Midbrain (tissue), 1 donor: Measurements from ENCODE around the gene TUBA8.
A peak's percentile ranks its signal among the peaks of the same experiment; 100 is the strongest.
"Not testable (repeated sequence)": the region's sequence is repeated elsewhere in the genome, so short reads cannot be mapped to it uniquely, and the experiment has no call there.

Source experiments
- DNase-seq: peaks from one replicate; lab custom pipeline; 2025; lab: John Stamatoyannopoulos, UW

Gene TUBA8

DNA sequence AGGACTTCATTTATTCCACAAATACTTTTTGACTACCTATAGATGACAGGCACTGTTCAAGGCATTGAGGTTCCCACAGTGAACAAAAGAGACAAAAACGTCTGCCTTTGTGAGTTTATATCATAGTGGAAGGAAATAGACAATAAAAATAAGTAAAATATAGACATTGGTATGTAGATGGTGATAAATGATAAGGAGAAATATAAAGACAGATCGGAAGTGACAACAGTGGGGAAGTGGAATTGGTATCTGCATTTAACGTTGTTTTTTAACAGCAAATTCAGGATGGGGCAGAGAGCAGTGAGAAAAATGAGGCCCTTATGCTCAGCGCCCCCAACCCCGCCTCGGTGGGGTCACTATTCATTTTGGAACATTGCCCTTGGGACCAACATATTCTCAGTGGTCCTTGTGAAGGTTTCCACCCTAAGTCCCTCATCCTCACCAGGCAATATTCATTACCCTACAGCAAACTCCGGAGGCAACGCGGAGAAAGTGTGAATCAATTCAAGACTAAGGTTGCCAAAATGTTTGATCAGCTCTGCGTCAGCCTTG is 33.4 kb upstream of the TUBA8 start:
- DNase-seq, result no peak

DNA sequence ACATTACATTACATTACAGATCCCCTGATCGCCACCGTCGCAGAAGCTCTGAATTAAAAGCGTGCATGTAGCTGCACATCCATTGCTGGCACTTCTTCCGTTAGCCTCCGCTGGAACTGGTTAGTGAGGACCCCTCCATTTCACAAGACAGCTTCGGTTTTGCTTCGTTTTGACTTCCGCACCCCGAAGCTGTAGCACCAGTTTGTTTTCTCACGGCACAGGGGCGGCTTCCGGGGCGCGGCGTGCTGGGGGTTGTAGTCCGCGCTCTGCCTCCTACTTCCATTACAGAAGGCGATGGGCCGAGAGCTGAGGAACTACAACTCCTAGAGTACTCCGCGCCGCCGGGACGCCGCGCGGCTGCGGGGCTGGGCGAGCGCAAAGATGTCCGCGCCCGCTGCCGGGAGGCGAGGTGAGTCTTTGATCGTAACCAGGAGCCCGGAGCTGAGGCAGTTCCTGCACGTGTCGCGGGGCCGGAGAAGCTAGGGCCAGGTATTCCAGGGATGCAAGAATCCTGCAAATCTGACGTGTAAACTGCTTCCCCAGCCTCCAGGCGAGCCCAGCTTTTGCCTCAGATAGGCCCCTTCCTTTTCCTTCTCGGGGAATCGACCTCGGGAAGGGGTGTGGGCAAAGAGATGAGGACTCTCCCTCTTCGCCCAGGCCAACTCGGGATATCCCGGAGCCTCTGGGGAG is 32.8 kb upstream of the TUBA8 start, which contains the start of gene PEX26:
PEX26 (plus strand) TSS at position 352 of the 690 bp plus-strand sequence. CDS start 387 bp downstream, outside the sequence.
- peak; percentile 96 for DNase-seq

DNA sequence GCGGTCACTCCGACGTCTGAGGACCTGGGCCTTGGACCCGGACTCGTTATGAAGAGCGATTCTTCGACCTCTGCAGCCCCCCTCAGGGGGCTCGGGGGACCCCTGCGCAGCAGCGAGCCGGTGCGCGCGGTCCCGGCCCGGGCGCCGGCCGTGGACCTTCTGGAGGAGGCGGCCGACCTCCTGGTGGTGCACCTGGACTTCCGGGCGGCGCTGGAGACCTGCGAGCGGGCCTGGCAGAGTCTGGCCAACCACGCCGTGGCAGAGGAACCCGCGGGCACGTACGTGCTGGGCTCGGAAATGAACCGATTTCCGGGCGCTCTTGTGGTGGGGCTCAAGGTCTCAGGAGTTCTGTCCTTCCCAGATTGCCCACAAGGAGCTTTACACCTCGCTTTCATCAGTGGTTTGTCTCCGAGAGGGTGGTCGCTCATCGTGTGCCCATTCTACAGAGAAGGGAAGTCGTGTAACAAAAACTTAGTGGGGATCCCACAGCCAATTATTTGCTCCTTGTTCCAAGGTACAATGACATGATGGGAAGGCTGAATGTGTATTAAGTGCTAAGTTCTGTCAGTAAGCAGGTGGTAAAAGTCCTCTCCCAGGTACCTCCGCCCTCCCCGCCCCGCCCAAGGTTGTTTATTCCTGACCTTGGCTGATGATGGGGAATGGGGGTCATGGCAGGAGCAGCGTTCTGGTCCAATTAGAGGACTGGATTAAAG is 32.1 kb upstream of the TUBA8 start:
- no peak for DNase-seq

DNA sequence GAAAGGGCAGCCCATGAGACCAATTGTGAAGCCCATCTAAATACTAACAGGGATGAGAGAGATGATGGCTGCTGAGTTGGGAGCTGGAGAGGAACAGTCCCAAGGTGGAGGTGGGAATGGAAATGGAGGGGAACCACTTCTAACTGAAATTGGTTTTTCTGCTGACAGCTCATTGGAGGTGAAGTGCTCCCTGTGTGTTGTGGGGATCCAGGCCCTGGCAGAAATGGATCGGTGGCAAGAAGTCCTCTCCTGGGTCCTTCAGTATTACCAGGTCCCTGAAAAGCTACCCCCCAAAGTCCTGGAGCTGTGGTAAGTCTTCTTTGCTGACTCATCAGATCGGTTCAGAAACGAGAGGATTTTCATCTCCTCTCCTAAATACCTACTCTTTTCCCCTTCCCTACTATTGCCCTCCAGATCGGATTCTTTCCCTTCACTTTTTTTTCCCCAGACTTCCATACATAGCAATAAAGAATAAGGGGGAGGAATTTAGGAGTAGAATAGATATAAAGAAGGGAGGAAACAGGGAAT is 30.8 kb upstream of the TUBA8 start:
- no peak for DNase-seq

DNA sequence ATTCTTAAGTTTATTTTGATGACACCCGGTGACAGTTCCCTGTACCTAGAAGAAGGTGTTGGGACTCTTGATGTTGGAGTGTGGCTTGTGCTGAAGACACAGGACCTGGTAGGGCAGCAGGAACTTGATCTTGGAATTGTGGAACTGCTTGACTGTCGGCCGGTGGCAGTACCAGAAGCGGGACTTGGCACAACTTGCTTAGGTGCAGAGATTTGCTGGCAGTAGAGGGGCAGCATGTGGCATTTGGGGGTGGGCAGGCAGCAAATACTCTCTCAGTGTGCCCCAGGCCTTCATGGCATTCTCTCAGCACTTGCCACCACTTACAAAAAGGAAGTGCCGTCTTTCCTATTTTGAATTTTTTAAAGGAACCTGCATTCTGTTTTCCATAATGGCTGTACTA is 29.2 kb upstream of the TUBA8 start:
- no peak for DNase-seq

DNA sequence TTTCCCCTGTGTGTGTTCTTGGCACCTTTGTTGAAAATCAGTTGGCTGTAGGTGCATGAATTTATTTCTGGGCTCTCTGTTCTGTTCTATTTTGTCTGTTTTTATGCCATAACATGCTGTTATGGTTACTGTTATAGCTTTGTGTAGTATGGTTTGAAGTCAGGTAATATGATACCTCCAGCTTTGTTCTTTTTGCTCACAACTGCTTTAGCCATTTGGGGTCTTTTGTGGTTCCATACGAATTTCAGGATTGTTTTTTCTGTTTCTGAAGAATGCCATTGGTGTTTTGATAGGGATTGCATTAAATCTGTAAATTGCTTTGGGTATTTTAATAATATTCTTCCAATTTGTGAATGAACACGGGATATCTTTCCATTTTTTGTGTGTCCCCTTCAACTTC is 28.1 kb upstream of the TUBA8 start:
- DNase-seq, result no peak

DNA sequence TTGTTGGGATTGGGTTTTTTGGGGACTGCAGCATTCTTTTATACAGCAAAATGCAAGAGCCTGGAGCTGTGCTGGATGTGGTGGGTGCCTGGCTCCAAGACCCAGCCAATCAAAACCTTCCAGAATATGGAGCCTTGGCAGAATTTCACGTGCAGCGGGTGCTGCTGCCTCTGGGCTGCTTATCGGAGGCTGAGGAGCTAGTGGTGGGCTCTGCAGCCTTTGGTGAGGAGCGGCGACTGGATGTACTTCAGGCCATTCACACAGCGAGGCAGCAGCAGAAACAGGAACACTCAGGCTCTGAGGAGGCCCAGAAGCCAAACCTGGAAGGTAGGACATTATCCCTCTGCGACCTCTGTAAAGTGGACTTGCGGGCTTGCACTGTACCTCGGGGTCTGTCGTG is 27.2 kb upstream of the TUBA8 start:
- DNase-seq, result no peak

DNA sequence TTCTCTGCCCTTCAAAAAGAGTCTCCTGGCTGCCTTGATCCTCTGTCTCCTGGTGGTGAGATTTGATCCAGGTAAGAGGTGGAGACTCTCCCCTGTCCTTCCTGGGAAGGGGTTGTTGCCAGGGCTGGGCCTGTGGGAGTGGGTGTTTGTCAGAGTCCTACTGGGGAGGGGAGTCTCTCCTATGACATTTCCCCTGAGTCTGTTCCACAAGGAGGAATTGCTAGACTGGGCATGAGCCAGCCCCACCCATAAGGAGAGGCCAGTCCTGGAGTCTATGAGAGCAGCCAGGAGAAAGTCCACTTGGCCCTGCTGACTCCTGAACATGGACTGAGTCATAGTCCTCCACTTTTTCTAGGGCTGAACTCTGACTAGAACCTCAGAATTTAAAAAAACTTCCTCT is 25.4 kb upstream of the TUBA8 start:
- DNase-seq, result no peak

DNA sequence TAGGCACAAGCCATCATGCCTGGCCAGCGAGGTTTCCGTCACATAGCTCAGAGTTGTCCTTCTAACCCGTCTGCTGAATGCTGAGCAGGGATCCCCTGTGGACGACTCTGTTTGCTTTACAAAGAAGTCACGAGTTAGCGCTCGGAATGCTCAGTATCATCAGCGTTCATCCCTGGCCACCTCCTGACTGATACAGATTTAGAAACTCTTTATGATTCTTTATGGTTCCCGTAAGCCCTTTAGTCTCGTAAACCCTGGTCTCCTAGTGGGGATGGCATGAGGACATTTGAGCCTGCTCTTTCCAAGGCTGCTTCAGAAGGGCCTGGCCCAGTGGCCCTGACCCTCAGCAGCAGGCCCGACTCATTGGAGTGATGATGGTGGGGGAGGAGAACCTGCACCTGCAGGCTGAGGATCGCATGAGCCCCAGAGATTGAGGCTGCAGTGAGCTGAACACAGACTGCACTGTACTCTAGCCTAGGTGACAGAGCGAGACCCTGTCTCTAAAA is 23.2 kb upstream of the TUBA8 start:
- DNase-seq, result no peak

DNA sequence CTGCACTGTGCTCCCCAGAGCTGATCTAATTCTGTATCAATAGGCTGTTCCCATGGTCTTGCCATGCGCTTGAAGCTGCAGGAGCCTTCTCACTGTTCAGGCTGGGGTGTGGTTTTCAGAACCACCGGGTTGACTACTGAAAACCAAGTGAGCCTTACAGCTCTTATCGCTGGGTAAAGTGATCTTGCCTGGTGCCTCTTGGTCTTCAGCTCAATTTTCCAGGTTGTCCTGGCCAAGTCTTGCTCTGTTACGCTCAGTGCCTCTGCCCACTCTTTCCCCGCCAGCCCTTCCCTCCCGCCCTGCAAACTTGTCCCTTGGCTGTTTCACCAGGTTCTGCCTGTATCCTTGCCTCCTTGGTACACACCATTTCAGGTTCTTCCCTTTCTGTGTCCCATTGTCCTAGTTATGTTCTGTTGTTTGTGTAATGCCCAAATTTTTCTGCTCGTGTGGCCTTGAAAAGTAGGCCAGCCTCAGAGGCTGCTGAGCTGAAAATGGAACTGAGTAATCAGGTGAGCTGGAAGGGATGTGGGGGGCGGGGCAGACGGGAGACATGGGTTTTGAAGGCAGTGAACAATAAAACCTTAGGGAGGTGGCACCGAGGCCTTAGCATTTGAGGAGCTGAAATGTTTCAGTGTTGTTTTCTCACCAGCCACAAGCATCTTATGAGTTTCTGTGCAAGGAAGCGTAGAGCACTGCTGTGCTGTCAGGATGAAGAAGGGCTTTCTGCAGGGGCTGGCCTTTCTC is 21.6 kb upstream of the TUBA8 start:
- DNase-seq, result no peak

DNA sequence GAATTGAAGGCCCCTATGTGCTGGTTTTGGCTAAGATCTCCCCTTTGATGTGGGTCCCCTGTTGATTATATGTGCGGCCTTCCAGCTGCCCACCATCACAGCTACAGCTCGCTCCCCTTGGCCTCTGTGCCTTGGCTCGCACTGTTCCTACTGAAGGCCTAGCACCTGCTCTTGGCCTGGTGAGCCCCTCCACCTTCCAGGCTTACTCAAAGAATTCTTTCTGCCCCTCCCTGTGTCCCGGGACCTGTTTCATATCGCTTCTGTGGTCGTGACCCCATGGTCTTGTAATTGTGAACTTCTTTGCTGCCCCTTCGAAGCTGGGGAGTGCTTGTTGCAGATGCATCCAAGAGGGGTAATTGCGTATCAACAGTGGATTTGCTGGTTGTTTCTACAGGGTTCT is 20.3 kb upstream of the TUBA8 start:
- DNase-seq, result no peak

DNA sequence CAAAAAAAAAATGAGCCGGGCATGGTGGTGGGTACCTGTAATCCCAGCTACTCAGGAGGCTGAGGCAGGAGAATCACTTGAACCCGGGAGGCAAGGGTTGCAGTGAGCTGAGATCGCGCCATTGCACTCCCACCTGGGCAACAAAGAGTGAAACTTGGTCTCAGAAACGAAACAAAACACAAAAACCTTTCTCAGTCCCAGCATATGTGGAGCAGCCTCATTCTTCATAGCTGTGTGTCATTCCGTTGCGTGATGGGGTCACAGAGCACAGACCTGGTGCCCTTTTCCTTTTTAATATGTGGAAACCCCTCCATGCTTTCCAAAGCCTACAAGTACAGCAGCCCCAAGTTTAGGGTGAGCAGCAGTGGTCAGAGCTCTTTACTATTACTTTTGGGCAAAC is 19.1 kb upstream of the TUBA8 start:
- DNase-seq, result no peak

DNA sequence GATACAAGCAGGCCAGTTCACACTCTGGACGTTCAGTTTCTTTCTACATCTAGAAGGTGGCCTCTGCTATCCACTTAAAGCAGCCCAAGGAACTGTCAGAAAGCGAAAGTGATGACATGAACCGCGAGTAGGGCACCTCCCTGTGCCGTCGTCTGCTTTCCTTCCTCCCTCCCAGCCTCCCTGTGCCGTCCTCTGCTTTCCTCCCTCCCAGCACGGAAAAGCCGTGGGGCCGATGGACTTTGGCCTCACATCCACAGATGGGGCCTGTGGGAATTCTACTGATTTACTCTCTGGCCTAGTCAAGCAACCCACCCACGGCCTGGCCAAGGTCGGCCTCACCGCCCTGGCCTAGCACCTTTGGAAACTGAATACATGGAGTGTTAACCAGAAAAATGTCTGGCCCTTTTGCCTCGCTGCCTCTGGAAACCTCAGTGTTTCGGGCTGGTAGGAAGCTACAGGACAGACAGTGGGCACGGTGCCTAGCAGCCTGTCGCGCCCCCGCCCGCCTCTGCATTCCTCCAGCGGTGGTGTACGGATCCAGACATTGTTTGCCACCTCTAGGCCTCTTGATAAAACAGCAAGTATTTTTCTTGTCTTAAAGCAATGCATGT is 18.6 kb upstream of the TUBA8 start:
- DNase-seq, result no peak

DNA sequence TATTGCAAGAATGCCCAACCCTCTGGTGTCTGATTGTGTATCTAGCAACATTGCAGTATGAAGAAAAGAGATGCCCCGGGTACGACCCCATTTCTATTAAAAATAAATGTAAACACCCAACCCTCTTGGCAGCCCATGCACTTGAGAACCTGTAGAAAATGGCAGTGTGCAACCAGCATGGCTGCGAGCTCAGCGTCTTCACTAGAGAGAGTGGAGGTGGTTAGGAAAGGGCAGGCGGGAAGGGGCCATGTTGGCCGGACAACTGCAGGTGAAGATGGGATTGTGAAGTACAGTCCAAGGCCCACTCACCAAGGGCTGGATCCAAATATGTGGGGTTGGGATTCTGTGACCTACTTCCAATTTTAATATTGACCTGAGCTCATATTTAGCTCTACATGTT is 16.9 kb upstream of the TUBA8 start:
- no peak for DNase-seq

DNA sequence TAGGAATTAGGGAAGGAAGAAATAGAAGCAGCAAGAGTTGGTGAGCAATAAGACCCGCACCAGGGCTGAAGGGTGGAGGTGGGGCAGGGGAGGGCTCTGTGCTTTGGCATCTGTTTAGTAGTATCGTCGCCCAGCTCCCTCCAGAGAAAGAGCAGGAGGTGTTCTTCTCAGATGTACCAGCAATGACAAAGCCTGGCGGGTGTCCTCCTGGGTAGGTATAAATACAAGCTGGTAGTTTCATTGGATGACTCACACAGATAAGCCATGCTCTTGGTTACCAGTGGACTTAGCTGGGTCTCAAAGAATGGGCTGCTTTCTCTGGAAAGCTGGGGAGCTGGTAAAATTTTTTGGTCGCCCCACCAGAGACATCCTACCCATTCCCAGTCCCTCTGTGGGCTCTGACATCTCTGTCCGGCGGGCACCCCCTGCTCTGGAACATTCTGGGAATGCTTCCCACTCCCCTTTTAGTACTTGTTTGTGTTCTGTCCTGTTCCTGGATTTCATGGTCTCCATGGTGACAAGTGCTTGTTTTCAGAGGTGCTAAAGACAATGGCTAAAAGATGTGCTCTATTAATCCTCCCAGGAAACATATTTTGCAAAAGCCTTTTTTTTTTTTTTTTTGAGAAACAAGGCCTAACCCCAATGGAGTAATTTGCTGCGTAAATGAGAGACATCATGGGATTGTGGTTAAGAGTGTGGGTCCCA is 15.4 kb upstream of the TUBA8 start:
- DNase-seq, result no peak

DNA sequence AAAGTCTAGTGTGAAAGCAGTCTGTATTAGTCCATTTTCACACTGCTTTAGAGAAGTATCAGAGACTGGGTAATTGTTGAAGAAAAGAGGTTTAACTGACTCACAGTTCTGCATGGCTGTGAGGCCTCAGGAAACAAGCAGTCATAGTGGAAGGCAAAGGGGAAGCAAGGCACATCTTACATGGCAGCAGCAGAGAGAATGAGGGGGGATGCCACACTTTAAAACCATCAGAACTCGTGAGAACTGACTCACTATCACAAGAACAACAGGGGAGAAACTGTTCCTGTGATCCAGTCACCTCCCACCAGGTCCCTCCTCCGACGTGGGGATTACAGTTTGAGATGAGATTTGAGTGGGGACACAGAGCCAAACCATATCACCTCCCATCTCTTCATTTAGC is 13.8 kb upstream of the TUBA8 start:
- no peak for DNase-seq

DNA sequence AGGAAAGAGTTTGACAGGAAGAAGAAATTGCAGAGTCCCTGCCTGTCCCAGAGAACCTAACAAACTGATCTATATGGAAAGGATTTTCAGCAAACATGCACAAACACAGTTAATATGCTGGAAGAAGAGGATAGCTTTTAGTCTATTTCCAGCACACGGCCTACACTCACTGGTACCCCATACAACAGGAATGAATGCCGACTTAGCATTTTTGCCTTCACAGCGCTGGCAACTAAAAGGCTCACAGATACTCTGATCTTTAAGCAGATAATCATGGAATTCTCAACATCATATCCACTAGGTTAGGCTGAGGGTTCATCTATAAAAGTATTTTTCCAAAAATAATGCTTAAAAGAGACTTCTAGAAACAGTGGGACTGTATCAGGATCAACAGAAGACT is 9.8 kb upstream of the TUBA8 start:
- DNase-seq, result no peak

DNA sequence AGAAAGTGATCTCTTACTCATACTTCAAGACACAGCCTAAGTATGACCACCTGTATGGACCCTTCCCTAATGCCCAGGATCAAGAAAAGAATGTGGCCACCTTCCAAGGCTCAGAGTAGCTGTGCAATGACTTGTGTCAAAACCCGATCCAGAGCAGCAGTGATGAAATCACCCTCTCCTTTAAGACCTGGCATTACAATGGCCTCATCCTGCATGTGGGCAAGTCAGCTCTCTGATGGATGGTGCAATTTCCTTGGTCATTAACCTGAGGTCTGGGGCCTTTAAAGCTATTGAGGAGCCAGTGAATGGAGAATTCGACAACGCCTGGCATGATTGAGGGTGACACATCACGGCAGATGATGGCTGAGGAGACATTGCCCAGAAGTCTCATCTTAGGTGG is 9.1 kb upstream of the TUBA8 start:
- DNase-seq, result no peak

DNA sequence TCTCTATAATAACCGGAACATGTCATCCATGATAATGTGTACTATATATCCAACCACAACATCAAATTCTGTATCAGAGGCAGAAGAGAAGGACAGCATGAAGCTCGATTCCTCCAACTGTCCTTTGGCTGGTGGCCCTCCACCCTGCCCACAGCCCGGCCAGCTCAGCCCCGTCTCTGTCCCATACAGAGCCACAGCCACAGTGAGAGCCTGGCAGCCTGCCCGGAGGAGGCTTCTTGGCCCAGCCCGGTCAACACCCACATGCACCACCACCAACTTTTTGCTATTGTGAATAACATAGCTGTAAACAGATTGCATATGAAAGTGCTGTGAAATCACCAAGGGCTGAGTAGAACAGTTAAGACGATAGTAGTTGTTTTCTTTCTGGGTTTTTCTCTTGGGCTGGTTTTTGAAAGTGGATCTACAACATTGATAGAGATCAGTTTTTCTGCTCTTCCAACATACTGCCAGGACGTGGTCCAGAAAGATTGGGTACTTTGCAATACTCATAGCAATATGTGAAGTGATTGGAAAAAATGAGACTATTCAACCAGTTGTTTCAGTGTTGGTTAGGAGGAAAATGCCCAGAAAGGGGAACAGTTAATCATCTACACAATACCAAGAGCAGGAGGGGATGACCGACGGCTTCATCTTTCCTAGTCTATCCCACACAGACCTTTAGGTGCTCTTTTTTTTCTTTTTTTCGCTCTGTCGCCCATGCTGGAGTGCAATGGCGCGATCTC is 6.9 kb upstream of the TUBA8 start:
- DNase-seq, result no peak

DNA sequence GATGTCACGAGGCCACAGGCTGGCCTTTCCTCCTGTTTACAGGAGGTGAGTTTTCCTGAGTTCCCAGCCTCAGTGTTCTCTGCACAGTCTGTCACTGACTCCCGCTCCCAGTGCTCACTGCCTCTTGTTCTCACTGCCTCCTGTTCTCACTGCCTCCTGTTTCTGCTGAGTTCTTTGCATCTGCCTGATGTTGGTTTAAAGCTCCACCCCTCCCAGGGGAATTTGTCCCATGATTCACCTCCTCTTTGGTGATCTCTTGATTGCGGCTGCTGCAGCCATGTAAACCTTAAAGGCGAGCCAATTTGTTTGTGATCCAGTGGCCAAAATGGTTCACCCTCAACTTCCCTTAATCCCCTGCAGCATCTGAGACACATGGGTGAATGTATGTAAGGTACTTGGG is 6.0 kb upstream of the TUBA8 start:
- DNase-seq, result no peak

DNA sequence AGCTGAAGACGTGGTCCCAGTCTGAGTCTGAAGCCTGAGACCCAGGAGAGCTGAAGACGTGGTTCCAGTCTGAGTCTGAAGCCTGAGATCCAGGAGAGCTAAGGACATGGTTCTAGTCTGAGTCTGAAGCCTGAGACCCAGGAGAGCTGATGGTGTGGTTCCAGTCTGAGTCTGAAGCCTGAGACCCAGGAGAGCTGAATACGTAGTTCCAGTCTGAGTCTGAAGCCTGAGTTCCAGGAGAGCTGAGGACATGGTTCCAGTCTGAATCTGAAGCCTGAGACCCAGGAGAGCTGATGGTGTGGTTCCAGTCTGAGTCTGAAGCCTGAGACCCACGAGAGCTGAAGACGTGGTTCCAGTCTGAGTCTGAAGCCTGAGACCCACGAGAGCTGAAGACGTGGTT is 4.6 kb upstream of the TUBA8 start:
- DNase-seq, result not testable (repeated sequence)
